WTC11 (cell line): Measurements from ENCODE around the gene IGFL4. TPM values are rescaled to one million over a fixed set of nuclear protein-coding genes. Genes with fewer than 3 reads are reported as not detected.

Experiments used
- ATAC-seq: fragments of 200-7000 bp; cut with Tn5 transposase; 2 replicates; pipeline ENCODE4 v1.10.0; 2021; ENCODE audit warnings: mild to moderate bottlenecking, moderate library complexity
- CTCF ChIA-PET: fragments of 300-600 bp; sonication (Branson Sonifier 250); formaldehyde crosslinking; loops from one replicate; lab custom pipeline; 2021; ENCODE audit warnings: antibody characterized with exemption; lab: Charles Lee
- POLR2A ChIA-PET: fragments of 350-600 bp; sonication (Branson Sonifier 250); formaldehyde crosslinking; loops from one replicate; lab custom pipeline; 2021; ENCODE audit warnings: antibody characterized with exemption; lab: Charles Lee
- DNase-seq: peaks from one replicate; pipeline ENCODE4 v3.0.0; 2021; ENCODE audit warnings: low spot score
- H3K27ac Mint-ChIP-seq: 2 replicates; pipeline ENCODE4 v1.8.0; 2021; ENCODE audit warnings: mixed read lengths
- H3K27me3 Mint-ChIP-seq: 2 replicates; pipeline ENCODE4 v1.8.0; 2021; ENCODE audit warnings: low read depth, mild to moderate bottlenecking, moderate library complexity, mixed read lengths
- H3K36me3 Mint-ChIP-seq: 2 replicates; pipeline ENCODE4 v1.8.0; 2021; ENCODE audit warnings: mixed read lengths
- H3K4me1 Mint-ChIP-seq: 2 replicates; pipeline ENCODE4 v1.8.0; 2022; ENCODE audit warnings: mixed read lengths
- H3K4me3 Mint-ChIP-seq: 2 replicates; pipeline ENCODE4 v1.8.0; 2021; ENCODE audit warnings: mild to moderate bottlenecking, moderate library complexity, mixed read lengths
- H3K9me3 Mint-ChIP-seq: 2 replicates; pipeline ENCODE4 v1.8.0; 2021; ENCODE audit warnings: mixed read lengths
- AR ChIP-seq: fragments of 250-450 bp; sonication (Bioruptor Pico); IDR thresholded peaks from 2 replicates; pipeline ENCODE4 v1.9.0; 2021; ENCODE audit warnings: mild to moderate bottlenecking
- ATF3 ChIP-seq: sonication (generic); formaldehyde crosslinking; conservative IDR thresholded peaks from 2 replicates; pipeline ENCODE4 v1.8.1; 2022; ENCODE audit warnings: mild to moderate bottlenecking, missing genetic modification reagents
- ATF6 ChIP-seq: sonication (generic); formaldehyde crosslinking; IDR thresholded peaks from 2 replicates; pipeline ENCODE4 v1.8.1; 2023; ENCODE audit warnings: mild to moderate bottlenecking, missing genetic modification reagents
- E2F5 ChIP-seq: sonication (generic); formaldehyde crosslinking; IDR thresholded peaks from 2 replicates; pipeline ENCODE4 v1.8.1; 2022; ENCODE audit warnings: mild to moderate bottlenecking, moderate library complexity, missing genetic modification reagents
- ETV6 ChIP-seq: sonication (generic); formaldehyde crosslinking; IDR thresholded peaks from 2 replicates; pipeline ENCODE4 v1.8.1; 2022; ENCODE audit warnings: mild to moderate bottlenecking, missing genetic modification reagents
- HMGA2 ChIP-seq: fragments of 250-450 bp; sonication (Bioruptor Pico); IDR thresholded peaks from 2 replicates; pipeline ENCODE4 v1.4.0; 2021; ENCODE audit warnings: mild to moderate bottlenecking, moderate library complexity
- MXD4 ChIP-seq: fragments of 250-450 bp; sonication (Bioruptor Pico); IDR thresholded peaks from 2 replicates; pipeline ENCODE4 v1.8.0; 2021; ENCODE audit warnings: mild to moderate bottlenecking, moderate library complexity, borderline replicate concordance
- NR2C2 ChIP-seq: sonication (generic); formaldehyde crosslinking; IDR thresholded peaks from 2 replicates; pipeline ENCODE4 v1.8.0; 2022; ENCODE audit warnings: mild to moderate bottlenecking, missing genetic modification reagents
- NR3C1 ChIP-seq: sonication (generic); formaldehyde crosslinking; conservative IDR thresholded peaks from 2 replicates; pipeline ENCODE4 v1.8.1; 2023; ENCODE audit warnings: low read depth, mild to moderate bottlenecking, missing genetic modification reagents
- RORB ChIP-seq: fragments of 250-450 bp; sonication (Bioruptor Pico); IDR thresholded peaks from 2 replicates; pipeline ENCODE4 v1.9.0; 2021; ENCODE audit warnings: mild to moderate bottlenecking
- USF1 ChIP-seq: sonication (generic); formaldehyde crosslinking; IDR thresholded peaks from 2 replicates; pipeline ENCODE4 v1.8.0; 2022; ENCODE audit warnings: mild to moderate bottlenecking, missing genetic modification reagents
- ZBTB21 ChIP-seq: sonication (generic); formaldehyde crosslinking; IDR thresholded peaks from 2 replicates; pipeline ENCODE4 v1.8.1; 2023; ENCODE audit warnings: mild to moderate bottlenecking, missing genetic modification reagents, borderline replicate concordance
- ZMAT4 ChIP-seq: fragments of 250-450 bp; sonication (Bioruptor Pico); IDR thresholded peaks from 2 replicates; pipeline ENCODE4 v1.9.0; 2021; ENCODE audit warnings: mild to moderate bottlenecking
- ZNF121 ChIP-seq: sonication (generic); formaldehyde crosslinking; IDR thresholded peaks from 2 replicates; pipeline ENCODE4 v1.8.0; 2023; ENCODE audit warnings: missing genetic modification reagents
- ZNF232 ChIP-seq: sonication (generic); formaldehyde crosslinking; IDR thresholded peaks from 2 replicates; pipeline ENCODE4 v1.8.0; 2022; ENCODE audit warnings: mild to moderate bottlenecking, missing genetic modification reagents
- ZNF263 ChIP-seq: sonication (generic); formaldehyde crosslinking; IDR thresholded peaks from 2 replicates; pipeline ENCODE4 v1.8.1; 2022; ENCODE audit warnings: low read depth, mild to moderate bottlenecking, moderate library complexity, missing genetic modification reagents
- ZNF281 ChIP-seq: sonication (generic); formaldehyde crosslinking; IDR thresholded peaks from 2 replicates; pipeline ENCODE4 v1.8.0; 2023; ENCODE audit warnings: mild to moderate bottlenecking, missing genetic modification reagents
- ZNF317 ChIP-seq: sonication (generic); formaldehyde crosslinking; IDR thresholded peaks from 2 replicates; pipeline ENCODE4 v1.8.1; 2023; ENCODE audit warnings: low read depth, mild to moderate bottlenecking, moderate library complexity, missing genetic modification reagents, borderline replicate concordance
- ZNF416 ChIP-seq: fragments of 250-450 bp; sonication (Bioruptor Pico); IDR thresholded peaks from 2 replicates; pipeline ENCODE4 v1.9.0; 2021; ENCODE audit warnings: mild to moderate bottlenecking, inconsistent platforms
- ZNF423 ChIP-seq: fragments of 250-450 bp; sonication (Bioruptor Pico); IDR thresholded peaks from 2 replicates; pipeline ENCODE4 v2.1.2; 2022; ENCODE audit warnings: mild to moderate bottlenecking, moderate library complexity
- ZNF425 ChIP-seq: fragments of 250-450 bp; sonication (Bioruptor Pico); conservative IDR thresholded peaks from 2 replicates; pipeline ENCODE4 v1.9.0; 2021; ENCODE audit warnings: mild to moderate bottlenecking
- ZNF512 ChIP-seq: sonication (generic); formaldehyde crosslinking; IDR thresholded peaks from 2 replicates; pipeline ENCODE4 v1.8.1; 2022; ENCODE audit warnings: missing genetic modification reagents, borderline replicate concordance
- total RNA-seq: library from RNA; stranded (reverse); gene quantifications from 3 replicates; pipeline ENCODE4 v1.2.3, GENCODE V29; 2021

IGFL4 gene
- total RNA-seq, 1 experiment from 2014 or later, result 0.20 TPM

GRCh38 chr19:46058778-46059177 lies 18.0 kb upstream of the IGFL4 start (continued):
- no peak for TF ChIP-seq ZNF425 (CRISPR knock-in tag)
- no peak for TF ChIP-seq ZNF281 (CRISPR knock-in tag)
- TF ChIP-seq ZNF263 (CRISPR knock-in tag), result no peak
- TF ChIP-seq E2F5 (CRISPR knock-in tag), result no peak
- TF ChIP-seq ZNF512 (CRISPR knock-in tag), result no peak
- no peak for TF ChIP-seq ZNF423 (CRISPR knock-in tag)

GRCh38 chr19:46056536-46056935 lies 15.7 kb upstream of the IGFL4 start:
- Mint-ChIP-seq H3K4me3 (no peak overlapping the region), H3K9me3 (peaks cover 43% of the 10 kb centered on the region), H3K36me3 (peaks cover 12% of the 10 kb centered on the region), H3K4me1 (no peaks in the 10 kb centered on the region), H3K27me3 (peaks cover 70% of the 10 kb centered on the region), H3K27ac (no peak overlapping the region)
- ChIA-PET CTCF (interaction anchor here (1.3 kb wide), 1 partner anchor 28 kb away, joined by 3 read pairs; no protein-coding TSS in a partner anchor), POLR2A (no interaction called here)
- ATAC-seq, result no peak
- DNase-seq, result no peak
- TF ChIP-seq AR (CRISPR knock-in tag), result no peak
- no peak for TF ChIP-seq ATF3 (CRISPR knock-in tag)
- no peak for TF ChIP-seq ZNF121 (CRISPR knock-in tag)
- no peak for TF ChIP-seq MXD4 (CRISPR knock-in tag)
- TF ChIP-seq ZBTB21 (CRISPR knock-in tag), result no peak
- no peak for TF ChIP-seq ZNF232 (CRISPR knock-in tag)
- no peak for TF ChIP-seq ZNF416 (CRISPR knock-in tag)
- TF ChIP-seq ZNF317 (CRISPR knock-in tag), result no peak
- TF ChIP-seq HMGA2 (CRISPR knock-in tag), result no peak
- no peak for TF ChIP-seq E2F5 (CRISPR knock-in tag)
- no peak for TF ChIP-seq NR3C1 (CRISPR knock-in tag)
- TF ChIP-seq ETV6 (CRISPR knock-in tag), result no peak
- no peak for TF ChIP-seq ATF6 (CRISPR knock-in tag)
- no peak for TF ChIP-seq USF1 (CRISPR knock-in tag)
- TF ChIP-seq NR2C2 (CRISPR knock-in tag), result no peak
- no peak for TF ChIP-seq RORB (CRISPR knock-in tag)
- TF ChIP-seq ZMAT4 (CRISPR knock-in tag), result no peak
